DOHH2 (cell line): Measurements from ENCODE around the gene FSTL4.

Experiments
- EZH2phosphoT487 ChIP-seq: fragments of 200-600 bp; sonication (generic); IDR thresholded peaks from 2 replicates; pipeline ENCODE4 v1.6.1; 2017; ENCODE audit warnings: borderline replicate concordance, mild to moderate bottlenecking, antibody characterized with exemption, low read length, moderate library complexity, mixed read lengths
- TF ChIP-seq, protein P1 (sequence below): fragments of 200-600 bp; sonication (generic); IDR thresholded peaks from one replicate; pipeline ENCODE4 v1.5.1; 2014; ENCODE audit warnings: antibody characterized with exemption, mild to moderate bottlenecking, low read depth, low read length; ENCODE audit not compliant: poor library complexity, severe bottlenecking

DNA sequence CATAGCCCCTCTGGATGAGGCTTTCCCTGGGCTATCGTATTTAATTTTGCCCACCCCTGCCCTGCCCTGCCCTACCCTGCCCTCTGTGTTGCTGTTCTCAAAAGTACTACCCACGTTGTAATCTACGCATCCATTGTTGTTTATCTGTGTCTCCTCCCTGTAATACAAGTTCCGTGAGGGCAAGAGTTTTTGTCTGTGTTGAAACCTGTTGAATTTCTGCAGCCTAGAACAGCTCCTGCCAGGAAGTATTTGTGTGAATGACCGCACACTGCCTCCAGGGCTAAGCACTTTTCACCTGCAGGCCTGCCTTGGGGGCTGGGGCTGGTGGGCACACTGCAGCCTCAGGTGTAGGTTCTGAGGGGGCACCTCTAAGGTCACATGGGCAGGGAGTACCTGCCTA, 315.7 kb downstream of the FSTL4 start:
- TF ChIP-seq, protein P1, sequence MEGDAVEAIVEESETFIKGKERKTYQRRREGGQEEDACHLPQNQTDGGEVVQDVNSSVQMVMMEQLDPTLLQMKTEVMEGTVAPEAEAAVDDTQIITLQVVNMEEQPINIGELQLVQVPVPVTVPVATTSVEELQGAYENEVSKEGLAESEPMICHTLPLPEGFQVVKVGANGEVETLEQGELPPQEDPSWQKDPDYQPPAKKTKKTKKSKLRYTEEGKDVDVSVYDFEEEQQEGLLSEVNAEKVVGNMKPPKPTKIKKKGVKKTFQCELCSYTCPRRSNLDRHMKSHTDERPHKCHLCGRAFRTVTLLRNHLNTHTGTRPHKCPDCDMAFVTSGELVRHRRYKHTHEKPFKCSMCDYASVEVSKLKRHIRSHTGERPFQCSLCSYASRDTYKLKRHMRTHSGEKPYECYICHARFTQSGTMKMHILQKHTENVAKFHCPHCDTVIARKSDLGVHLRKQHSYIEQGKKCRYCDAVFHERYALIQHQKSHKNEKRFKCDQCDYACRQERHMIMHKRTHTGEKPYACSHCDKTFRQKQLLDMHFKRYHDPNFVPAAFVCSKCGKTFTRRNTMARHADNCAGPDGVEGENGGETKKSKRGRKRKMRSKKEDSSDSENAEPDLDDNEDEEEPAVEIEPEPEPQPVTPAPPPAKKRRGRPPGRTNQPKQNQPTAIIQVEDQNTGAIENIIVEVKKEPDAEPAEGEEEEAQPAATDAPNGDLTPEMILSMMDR = no peak
- no peak for TF ChIP-seq EZH2phosphoT487
